ENCODE results near the gene CHIA. TPM values are rescaled to one million over a fixed set of nuclear protein-coding genes. Genes with fewer than 3 reads are reported as not detected.

The CHIA gene
- total RNA-seq, 1 experiment from 2014 or later = not detected

DNA sequence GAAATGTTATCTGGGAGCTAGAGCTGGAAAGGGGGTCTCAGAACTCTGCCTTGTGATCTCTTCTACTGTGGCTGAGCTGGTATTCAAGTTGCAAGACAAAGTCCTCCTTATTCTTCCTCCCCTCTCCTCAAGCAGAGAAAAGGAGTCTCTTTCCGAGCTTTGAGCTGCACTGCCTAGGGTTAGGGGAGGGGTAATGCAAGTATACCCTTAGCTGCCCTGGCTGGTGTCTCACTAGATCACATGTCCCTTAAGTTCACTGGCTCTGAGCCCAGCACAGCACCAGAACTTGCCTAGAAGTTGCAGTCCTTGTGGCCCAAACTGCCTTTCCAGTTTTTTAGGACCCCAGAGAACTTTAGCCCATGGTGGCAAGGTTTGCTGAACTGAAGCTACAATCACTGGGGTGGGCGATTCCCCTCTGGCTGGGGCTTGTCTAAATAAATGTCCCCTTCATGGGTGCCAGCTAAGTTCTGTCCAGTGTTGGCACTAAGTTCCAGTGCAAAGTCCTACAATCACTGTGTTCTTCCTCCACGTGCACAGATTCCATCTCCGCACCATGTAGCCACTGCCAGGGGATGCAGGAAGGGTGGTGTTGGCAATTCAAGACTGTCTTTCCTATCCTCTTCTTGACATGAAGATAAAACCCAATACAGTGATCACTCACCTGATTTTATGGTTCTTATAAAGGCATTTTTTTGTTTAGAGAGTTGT, 22.7 kb upstream of the CHIA start:
- Histone ChIP-seq H4K8ac (replicated peaks; ENCODE audit: insufficient read length, low read depth, low read length) (no peak overlapping the region), H3K27me3 (ENCODE audit: insufficient read depth, low read length) (no peaks in the 10 kb centered on the region), H3T11ph (ENCODE audit: low read length) (no peak overlapping the region), H3K27ac (ENCODE audit: insufficient read length, low read depth, low read length) (no peak overlapping the region), H2BK120ac (ENCODE audit: low read depth, low read length, poor library complexity, severe bottlenecking) (no peak overlapping the region), H3K4ac (ENCODE audit: low read depth, low read length) (no peak overlapping the region), H2BK5ac (ENCODE audit: insufficient read length, low read length) (no peak overlapping the region), H3K18ac (ENCODE audit: insufficient read length, low read depth, low read length) (no peak overlapping the region), H3K9me3 (ENCODE audit: control insufficient read depth, low read depth, low read length) (no peaks in the 10 kb centered on the region), H2AK5ac (ENCODE audit: insufficient read length, low read length) (no peak overlapping the region), H3K4me2 (ENCODE audit: insufficient read depth, insufficient read length, low read length) (no peak overlapping the region), H3K79me1 (ENCODE audit: insufficient read depth, low read depth, low read length, poor library complexity, severe bottlenecking) (no peaks in the 10 kb centered on the region), H2BK15ac (ENCODE audit: low read depth, low read length) (no peak overlapping the region), H4K91ac (ENCODE audit: insufficient read length, low read depth, low read length) (no peak overlapping the region), H2AFZ (ENCODE audit: low read length) (no peak overlapping the region), H3K9ac (ENCODE audit: extremely low read depth, insufficient read length, low read length) (no peak overlapping the region), H3K4me1 (ENCODE audit: insufficient read depth, low read length) (no peaks in the 10 kb centered on the region; the same call in 1 of the 2 replicates), H3K23me2 (ENCODE audit: insufficient read length, low read depth, low read length, poor library complexity, severe bottlenecking) (no peaks in the 10 kb centered on the region), H3K56ac (ENCODE audit: insufficient read length, low read depth, low read length) (no peak overlapping the region), H4K5ac (ENCODE audit: insufficient read length, low read depth, low read length) (no peak overlapping the region), H3K14ac (ENCODE audit: insufficient read depth, low read length) (no peak overlapping the region), H2BK20ac (ENCODE audit: low read depth, low read length, poor library complexity, severe bottlenecking) (no peak overlapping the region), H3K23ac (ENCODE audit: insufficient read length, low read depth, low read length) (no peak overlapping the region), H3K79me2 (ENCODE audit: insufficient read depth, low read length) (no peaks in the 10 kb centered on the region), H4K20me1 (ENCODE audit: control insufficient read depth, insufficient read depth, insufficient read length) (no peaks in the 10 kb centered on the region), H2BK12ac (ENCODE audit: insufficient read length, low read depth, low read length) (no peak overlapping the region)
- DNase-seq = no peak
- H3K9me3 Mint-ChIP-seq = no peaks in the 10 kb centered on the region; a peak in 2 of 5 replicates
- H3K4me3 Mint-ChIP-seq = no peak overlapping the region
- no peak overlapping the region for H3K27ac Mint-ChIP-seq
- TF ChIP-seq, protein P1, sequence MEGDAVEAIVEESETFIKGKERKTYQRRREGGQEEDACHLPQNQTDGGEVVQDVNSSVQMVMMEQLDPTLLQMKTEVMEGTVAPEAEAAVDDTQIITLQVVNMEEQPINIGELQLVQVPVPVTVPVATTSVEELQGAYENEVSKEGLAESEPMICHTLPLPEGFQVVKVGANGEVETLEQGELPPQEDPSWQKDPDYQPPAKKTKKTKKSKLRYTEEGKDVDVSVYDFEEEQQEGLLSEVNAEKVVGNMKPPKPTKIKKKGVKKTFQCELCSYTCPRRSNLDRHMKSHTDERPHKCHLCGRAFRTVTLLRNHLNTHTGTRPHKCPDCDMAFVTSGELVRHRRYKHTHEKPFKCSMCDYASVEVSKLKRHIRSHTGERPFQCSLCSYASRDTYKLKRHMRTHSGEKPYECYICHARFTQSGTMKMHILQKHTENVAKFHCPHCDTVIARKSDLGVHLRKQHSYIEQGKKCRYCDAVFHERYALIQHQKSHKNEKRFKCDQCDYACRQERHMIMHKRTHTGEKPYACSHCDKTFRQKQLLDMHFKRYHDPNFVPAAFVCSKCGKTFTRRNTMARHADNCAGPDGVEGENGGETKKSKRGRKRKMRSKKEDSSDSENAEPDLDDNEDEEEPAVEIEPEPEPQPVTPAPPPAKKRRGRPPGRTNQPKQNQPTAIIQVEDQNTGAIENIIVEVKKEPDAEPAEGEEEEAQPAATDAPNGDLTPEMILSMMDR (conservative IDR thresholded peaks at IDR 0.05) = no peak
- no CpG with 5 or more reads among the region's 4 CpGs for WGBS (ENCODE audit: extremely low coverage, insufficient read length, low lambda C conversion rate)
- H3K4me1 Mint-ChIP-seq = peaks cover 18 to 23% of the 10 kb centered on the region in 2 experiments
- H3K36me3 Mint-ChIP-seq (ENCODE audit: insufficient read depth in 1 of 3, low read depth in 3 of 3) = no peaks in the 10 kb centered on the region; a peak in 2 of 7 replicates
- H3K27me3 Mint-ChIP-seq (ENCODE audit: low read depth) = no peaks in the 10 kb centered on the region; the same call in none of the 2 replicates

Measured in H9 (cell line).